Mesodermal cell (in vitro differentiated cells): ENCODE data around the gene CAMK2A.
"Not testable (repeated sequence)": the region's sequence is repeated elsewhere in the genome, so short reads cannot be mapped to it uniquely, and the experiment has no call there.

Source experiments
- H3K27ac ChIP-seq: 2 replicates; pipeline ENCODE4 v1.7.0; 2013; ENCODE audit warnings: mild to moderate bottlenecking, low read depth, low read length, moderate library complexity; ENCODE audit not compliant: severe bottlenecking
- H3K36me3 ChIP-seq: 2 replicates; pipeline ENCODE4 v1.7.1; 2013; ENCODE audit warnings: mild to moderate bottlenecking, low read length, moderate library complexity; ENCODE audit not compliant: control insufficient read depth, insufficient read depth
- H3K4me1 ChIP-seq: one replicate; pipeline ENCODE4 v1.7.1; 2013; ENCODE audit warnings: mild to moderate bottlenecking, low read length; ENCODE audit not compliant: insufficient read depth, control insufficient read depth, poor library complexity, severe bottlenecking
- H3K4me3 ChIP-seq: 2 replicates; pipeline ENCODE4 v1.7.0; 2013; ENCODE audit warnings: low read length, control low read depth, mild to moderate bottlenecking; ENCODE audit not compliant: insufficient read depth, poor library complexity, severe bottlenecking; ENCODE audit errors: extremely low read depth
- H3K9me3 ChIP-seq: 2 replicates; pipeline ENCODE4 v1.7.1; 2013; ENCODE audit warnings: mild to moderate bottlenecking, low read length, moderate library complexity; ENCODE audit not compliant: control insufficient read depth
- WGBS, 2 experiments: methylation state at CpG; one replicate each; pipeline ENCODE4 v1.1.5; 2013; ENCODE audit warnings: missing lambda C conversion rate in 2 of 2; ENCODE audit not compliant: insufficient coverage in 2 of 2; 5-methylcytosine and 5-hydroxymethylcytosine counted together

The CAMK2A gene

DNA sequence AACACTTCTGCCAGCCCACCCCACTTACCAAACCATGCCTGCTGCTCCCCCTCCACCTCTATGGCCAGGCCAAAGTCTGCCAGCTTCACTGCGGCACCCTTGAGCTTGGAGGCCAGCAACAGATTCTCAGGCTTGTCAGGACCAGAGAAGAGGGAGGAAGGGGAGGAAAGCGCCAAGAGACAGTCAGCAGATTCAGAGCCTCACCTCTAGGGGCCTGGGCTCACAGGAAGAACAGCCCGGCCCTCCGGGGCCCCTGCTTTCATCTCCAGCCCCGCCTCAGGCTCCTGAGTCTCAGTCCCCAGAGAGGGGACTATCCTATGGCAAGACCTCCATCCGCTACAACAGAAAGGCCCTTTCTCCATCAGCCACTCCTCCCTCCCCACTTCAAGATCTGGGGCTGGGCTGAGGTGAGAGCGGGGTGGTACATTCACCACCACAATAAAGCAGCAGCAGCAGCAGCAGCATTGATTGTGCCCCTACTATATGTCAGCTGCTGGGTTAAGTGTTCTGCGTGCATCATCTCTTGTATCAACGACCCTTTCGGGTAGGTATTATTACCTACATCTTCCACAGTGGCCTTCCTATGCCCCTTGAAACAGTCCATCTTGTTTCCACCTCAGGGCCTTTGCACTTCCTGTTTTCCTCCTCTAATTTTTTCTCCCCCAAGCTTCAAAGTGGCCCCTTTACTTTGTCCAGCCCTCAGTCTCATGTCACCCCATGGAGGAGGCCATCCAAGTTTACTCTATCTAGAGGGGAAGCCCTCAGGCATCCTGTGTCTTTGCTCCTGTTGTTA lies 36.0 kb downstream of the CAMK2A start:
- no peaks in the 10 kb centered on the region for H3K36me3 ChIP-seq

DNA sequence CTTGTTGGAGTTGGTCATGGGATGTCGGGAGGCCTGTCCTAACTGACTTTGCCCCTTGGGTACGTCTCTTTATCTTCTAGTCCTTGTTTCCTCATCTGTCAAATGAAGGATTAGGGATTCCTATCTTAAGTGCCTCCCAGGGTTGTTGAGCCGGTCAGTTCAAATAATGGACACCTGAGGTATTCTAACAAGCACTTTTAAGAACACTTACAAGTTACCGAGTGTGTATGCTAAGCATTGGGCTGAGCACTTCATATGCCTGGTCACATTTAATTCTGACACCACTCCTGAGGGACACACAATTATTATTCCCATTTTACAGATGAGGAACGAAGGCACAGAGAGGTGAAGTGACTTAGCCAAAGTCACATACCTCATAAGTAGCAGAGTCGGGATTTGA lies 37.1 kb downstream of the CAMK2A start:
- H3K4me1 ChIP-seq, result peaks cover 11% of the 10 kb centered on the region
- no peak overlapping the region for H3K4me3 ChIP-seq
- 88 to 97% methylated on average over 5 to 6 of the region's 6 CpGs for WGBS, 2 experiments
- no peaks in the 10 kb centered on the region for H3K9me3 ChIP-seq
- no peaks in the 10 kb centered on the region for H3K36me3 ChIP-seq
- no peak overlapping the region for H3K27ac ChIP-seq

More for the DNA sequence above, 36.0 kb downstream of the CAMK2A start:
- H3K9me3 ChIP-seq, result no peaks in the 10 kb centered on the region
- no peak overlapping the region for H3K27ac ChIP-seq
- no peak overlapping the region for H3K4me3 ChIP-seq
- WGBS, 2 experiments, result 63 to 73% methylated on average over 8 to 9 of the region's 10 CpGs
- peaks cover 11% of the 10 kb centered on the region for H3K4me1 ChIP-seq

DNA sequence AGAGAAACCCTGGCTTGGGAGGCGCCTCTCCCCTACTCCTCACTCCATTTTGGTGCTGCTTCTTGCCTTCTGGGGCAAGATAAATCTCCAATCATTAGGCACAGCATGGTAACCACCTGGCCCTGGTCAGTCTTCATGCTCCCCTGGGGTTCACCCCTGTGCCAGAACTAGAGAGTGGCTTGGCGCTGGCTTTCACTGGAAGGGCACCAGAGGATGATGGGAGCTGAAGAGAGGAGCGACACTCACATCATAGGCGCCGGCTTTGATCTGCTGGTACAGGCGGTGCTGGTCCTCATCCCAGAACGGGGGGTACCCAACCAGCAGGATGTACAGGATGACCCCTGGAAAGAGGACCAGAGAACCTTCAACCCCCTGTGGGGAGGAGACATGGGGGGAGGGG lies 38.1 kb downstream of the CAMK2A start:
- WGBS, 2 experiments, result 79 to 90% methylated on average over 4 to 6 of the region's 7 CpGs
- H3K4me3 ChIP-seq, result no peak overlapping the region
- H3K9me3 ChIP-seq, result no peaks in the 10 kb centered on the region
- no peak overlapping the region for H3K27ac ChIP-seq
- no peaks in the 10 kb centered on the region for H3K36me3 ChIP-seq
- peaks cover 11% of the 10 kb centered on the region for H3K4me1 ChIP-seq

DNA sequence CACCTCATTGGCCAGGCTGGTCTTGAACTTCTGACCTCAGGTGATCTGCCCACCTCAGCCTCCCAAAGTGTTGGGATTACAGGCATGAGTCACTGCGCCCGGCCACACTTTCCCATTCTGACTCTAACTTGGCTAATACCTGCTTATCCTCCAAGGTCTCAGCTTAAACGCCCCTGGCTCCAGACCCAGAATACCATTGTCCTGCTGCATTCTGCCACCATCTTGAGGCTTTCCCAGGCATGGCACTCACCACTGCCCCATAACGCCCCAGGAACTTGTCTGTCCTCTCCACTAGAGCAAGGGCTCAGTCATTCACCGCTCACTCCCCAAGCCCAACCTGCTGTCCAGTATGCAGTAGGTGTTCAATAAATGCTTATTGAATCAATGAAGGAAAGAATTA lies 39.8 kb downstream of the CAMK2A start:
- H3K4me3 ChIP-seq, result no peak overlapping the region
- no peaks in the 10 kb centered on the region for H3K36me3 ChIP-seq
- peaks cover 12% of the 10 kb centered on the region for H3K4me1 ChIP-seq
- H3K9me3 ChIP-seq, result no peaks in the 10 kb centered on the region
- H3K27ac ChIP-seq, result no peak overlapping the region
- WGBS, 2 experiments, result 80 to 93% methylated on average over 3 of the region's 5 CpGs

DNA sequence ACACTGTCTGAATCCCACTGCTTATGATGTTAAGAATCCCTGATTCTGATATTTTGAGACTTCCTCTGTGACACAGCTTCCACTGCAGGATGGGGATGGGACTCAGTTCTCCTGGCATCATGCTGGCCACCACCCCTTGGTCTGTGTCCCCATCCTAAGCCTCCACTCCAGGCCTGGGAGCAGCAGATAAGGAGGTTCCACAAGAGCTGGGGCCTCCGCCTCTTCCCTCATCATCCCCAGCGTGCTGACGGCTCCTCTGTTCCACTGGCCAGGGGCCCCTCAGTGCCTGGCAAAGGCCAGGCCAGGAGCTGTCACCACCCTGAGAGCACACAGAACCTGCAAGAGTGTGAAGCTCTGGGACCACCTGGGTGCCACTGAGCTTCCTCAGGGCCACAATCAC lies 40.6 kb downstream of the CAMK2A start:
- Histone ChIP-seq H3K4me1 (peaks cover 9% of the 10 kb centered on the region), H3K4me3 (no peak overlapping the region)
- 93 to 100% methylated on average over 3 of the region's 3 CpGs for WGBS, 2 experiments

DNA sequence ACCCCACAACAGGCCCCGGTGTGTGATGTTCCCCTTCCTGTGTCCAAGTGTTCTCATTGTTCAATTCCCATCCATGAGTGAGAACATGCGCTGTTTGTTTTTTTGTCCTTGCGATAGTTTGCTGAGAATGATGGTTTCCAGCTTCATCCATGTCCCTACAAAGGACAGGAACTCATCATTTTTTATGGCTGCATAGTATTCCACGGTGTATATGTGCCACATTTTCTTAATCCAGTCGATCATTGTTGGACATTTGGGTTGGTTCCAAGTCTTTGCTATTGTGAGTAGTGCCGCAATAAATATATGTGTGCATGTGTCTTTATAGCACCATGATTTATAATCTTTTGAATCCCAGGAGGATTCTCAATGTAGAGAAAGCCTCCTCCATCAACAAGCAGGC lies 41.1 kb downstream of the CAMK2A start:
- H3K36me3 ChIP-seq, H3K4me3 ChIP-seq, H3K27ac ChIP-seq, H3K9me3 ChIP-seq, H3K4me1 ChIP-seq: not testable (repeated sequence)
- no CpG with 5 or more reads among the region's 6 CpGs for WGBS, 2 experiments

More for the DNA sequence above, 40.6 kb downstream of the CAMK2A start:
- no peaks in the 10 kb centered on the region for H3K9me3 ChIP-seq
- H3K27ac ChIP-seq, result no peak overlapping the region
- no peaks in the 10 kb centered on the region for H3K36me3 ChIP-seq

DNA sequence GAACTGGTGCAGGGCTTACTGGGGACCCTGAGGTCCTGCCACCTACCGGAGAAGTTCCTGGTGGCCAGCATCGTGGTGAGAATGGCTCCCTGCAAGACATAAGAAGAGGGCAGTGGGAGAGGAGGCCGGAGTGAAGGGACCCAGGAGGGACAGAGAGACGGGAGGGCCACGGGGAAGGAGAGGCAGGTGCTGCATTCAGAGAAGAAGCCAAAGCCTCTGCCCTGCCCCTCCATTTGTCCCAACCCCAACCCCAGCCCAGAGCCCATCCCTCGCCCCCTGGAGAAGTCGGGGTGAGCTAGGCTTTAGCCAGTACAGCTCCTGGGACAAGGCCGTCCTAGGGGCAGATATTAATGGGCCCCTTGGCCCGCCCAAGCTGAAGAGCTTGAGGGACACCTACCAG lies 41.8 kb downstream of the CAMK2A start:
- no peak overlapping the region for H3K27ac ChIP-seq
- no peak overlapping the region for H3K4me3 ChIP-seq
- no peaks in the 10 kb centered on the region for H3K9me3 ChIP-seq
- H3K36me3 ChIP-seq, result no peaks in the 10 kb centered on the region
- WGBS, 2 experiments, result 97 to 100% methylated on average over 6 to 9 of the region's 9 CpGs
- H3K4me1 ChIP-seq, result peaks cover 5% of the 10 kb centered on the region

DNA sequence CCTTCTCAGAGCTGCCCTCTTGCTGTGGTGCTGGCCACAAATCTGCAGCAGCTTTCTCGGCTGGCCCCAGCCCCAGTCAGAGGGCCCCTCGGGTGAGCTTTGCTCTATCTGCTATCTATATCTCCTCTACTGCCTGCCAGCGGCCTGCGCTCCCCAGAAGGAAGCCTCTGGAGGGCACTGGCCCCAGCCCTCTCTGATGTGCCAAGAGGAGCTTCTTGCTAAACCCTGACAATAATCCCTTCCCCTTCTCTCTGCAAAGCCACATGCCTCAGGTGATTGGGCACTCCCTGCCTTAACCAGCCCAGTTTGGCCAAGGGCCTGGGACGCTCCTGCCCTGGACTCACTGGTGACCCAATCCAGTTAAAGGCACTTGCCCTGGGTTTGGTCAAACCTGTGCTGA lies 42.7 kb downstream of the CAMK2A start:
- no peak overlapping the region for H3K27ac ChIP-seq
- 96% methylated on average over 3 to 5 of the region's 5 CpGs for WGBS, 2 experiments
- no peaks in the 10 kb centered on the region for H3K36me3 ChIP-seq
- H3K4me3 ChIP-seq, result no peak overlapping the region
- no peaks in the 10 kb centered on the region for H3K9me3 ChIP-seq
- H3K4me1 ChIP-seq, result peaks cover 5% of the 10 kb centered on the region

DNA sequence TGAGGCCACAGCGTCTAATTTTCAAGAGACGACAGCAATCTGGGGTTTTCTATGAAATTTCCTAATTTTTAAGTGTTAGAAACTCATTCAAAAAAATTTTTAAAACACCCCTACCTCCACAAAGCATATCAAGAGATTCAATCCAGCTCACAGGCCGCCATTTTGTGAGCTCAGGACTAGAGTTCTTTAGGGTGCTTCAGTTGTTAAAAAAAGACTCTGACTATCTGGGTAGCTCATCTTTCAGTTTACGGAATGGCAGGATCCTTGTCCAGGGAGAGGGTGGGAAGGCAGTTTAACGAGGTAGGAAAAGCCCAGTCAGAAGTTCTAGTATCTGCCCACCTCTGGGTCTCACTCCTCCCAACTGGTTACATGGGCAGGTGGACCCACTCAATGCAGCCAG lies 43.1 kb downstream of the CAMK2A start:
- Histone ChIP-seq H3K4me1 (peaks cover 5% of the 10 kb centered on the region), H3K36me3 (no peaks in the 10 kb centered on the region), H3K4me3 (no peak overlapping the region), H3K9me3 (no peaks in the 10 kb centered on the region), H3K27ac (no peak overlapping the region)
- WGBS, 2 experiments, result 88 to 93% methylated on average over 2 of the region's 5 CpGs

DNA sequence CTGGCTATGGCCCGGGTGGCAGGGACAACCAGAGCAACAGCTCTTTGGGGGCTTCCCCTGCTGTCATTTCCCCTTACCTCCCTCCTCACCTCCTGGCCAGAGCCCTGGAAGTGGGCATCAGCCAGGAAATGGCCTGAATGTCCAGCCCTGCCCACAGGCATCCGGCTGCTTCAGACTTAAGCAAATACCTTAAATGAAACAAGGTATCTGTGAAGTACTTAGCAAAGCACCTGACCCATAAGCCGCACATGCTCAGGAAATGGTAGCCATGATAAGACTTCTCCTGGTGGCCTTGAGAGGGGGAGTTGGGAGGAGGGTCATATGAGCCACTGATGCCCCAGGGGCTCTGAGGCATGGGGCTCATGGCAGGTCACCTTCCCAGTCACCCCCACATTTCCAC lies 43.8 kb downstream of the CAMK2A start:
- Histone ChIP-seq H3K4me3 (no peak overlapping the region), H3K9me3 (no peaks in the 10 kb centered on the region), H3K36me3 (no peaks in the 10 kb centered on the region), H3K4me1 (peaks cover 5% of the 10 kb centered on the region), H3K27ac (no peak overlapping the region)
- WGBS, 2 experiments, result 79 to 100% methylated on average over 1 to 2 of the region's 3 CpGs

DNA sequence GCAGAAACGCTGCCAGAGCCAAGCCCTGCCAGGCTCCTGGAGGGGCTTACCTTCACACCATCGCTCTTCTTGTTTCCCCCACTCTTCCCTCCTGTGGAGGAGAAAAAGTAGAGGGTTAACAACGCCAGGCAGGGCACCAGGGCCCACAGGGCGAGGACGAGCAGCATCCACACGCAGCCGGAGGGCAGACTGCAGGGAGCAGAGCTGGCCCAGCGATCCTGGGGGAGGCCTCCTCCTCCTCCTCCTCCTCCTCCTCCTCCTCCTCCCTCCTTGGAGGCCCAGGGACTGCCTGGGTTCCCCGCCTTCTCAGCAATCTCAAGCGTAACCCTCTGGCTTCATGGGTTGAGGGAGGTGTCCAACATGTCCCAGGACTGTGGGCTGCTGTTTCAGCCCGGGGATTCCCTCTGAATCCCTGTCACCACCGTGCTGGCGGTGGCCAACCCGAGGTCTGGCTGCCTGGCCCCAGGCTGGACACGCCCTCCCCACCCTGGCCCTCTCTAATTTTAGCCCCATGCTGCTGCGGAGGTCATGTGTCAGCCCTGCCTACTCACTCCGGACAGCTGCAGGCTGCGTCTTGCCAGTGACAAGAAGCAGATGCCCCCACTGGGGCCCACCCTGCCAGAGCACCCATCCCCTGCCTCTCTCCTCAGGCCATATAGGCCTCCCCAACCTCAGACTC lies 44.3 kb downstream of the CAMK2A start:
- Histone ChIP-seq H3K9me3 (no peaks in the 10 kb centered on the region), H3K36me3 (no peaks in the 10 kb centered on the region), H3K27ac (no peak overlapping the region), H3K4me1 (peaks cover 5% of the 10 kb centered on the region), H3K4me3 (no peak overlapping the region)
- WGBS, 2 experiments, result 62 to 64% methylated on average over 9 to 10 of the region's 18 CpGs
